Stimulated activated CD4-positive, alpha-beta T cell treated with anti-CD3 and anti-CD28 coated beads, Interleukin-4, amount 100 ng/mL, for 1 hour (primary cell): ENCODE results near the gene ZNF213.
A peak's percentile ranks its signal among the peaks of the same experiment; 100 is the strongest.

Experiments used
- DNase-seq: peaks from one replicate; pipeline ENCODE4 v3.0.0-alpha.2; 2020

Gene ZNF213

GRCh38 chr16:3134338-3135125 is at the start of gene ZNF213:
Gene ZNF213 (plus strand): TSS chr16:3135029. CDS start chr16:3137281, 2,252 bp downstream.
- peak; percentile 87 for DNase-seq

- DNase-seq: no peak
Observed at GRCh38 chr16:3085868-3086595, 48.8 kb upstream of the ZNF213 start.

GRCh38 chr16:3086596-3087242 is 48.1 kb upstream of the ZNF213 start:
- no peak for DNase-seq

GRCh38 chr16:3087243-3088235 is 47.3 kb upstream of the ZNF213 start:
- no peak for DNase-seq

- no peak for DNase-seq
Observed at GRCh38 chr16:3088450-3088849, 46.4 kb upstream of the ZNF213 start.

GRCh38 chr16:3088925-3089716 is 45.7 kb upstream of the ZNF213 start:
- DNase-seq: no peak

GRCh38 chr16:3089717-3090592 is 44.9 kb upstream of the ZNF213 start:
- no peak for DNase-seq

GRCh38 chr16:3091551-3091950 is 43.3 kb upstream of the ZNF213 start:
- no peak for DNase-seq

GRCh38 chr16:3092501-3092941 is 42.3 kb upstream of the ZNF213 start:
- no peak for DNase-seq

GRCh38 chr16:3094289-3095027 is 40.4 kb upstream of the ZNF213 start:
- peak; percentile 38 for DNase-seq

GRCh38 chr16:3095869-3096268 is 39.0 kb upstream of the ZNF213 start:
- peak; percentile 41 for DNase-seq

- no peak for DNase-seq
Observed at GRCh38 chr16:3096362-3096761, 38.5 kb upstream of the ZNF213 start.

GRCh38 chr16:3097266-3097665 is 37.6 kb upstream of the ZNF213 start:
- no peak for DNase-seq

- no peak for DNase-seq
Observed at GRCh38 chr16:3098459-3099394, 36.1 kb upstream of the ZNF213 start, which contains the start of gene ZSCAN10. Gene ZSCAN10 (minus strand): TSS chr16:3099294. CDS start chr16:3092937, 6,357 bp downstream.

GRCh38 chr16:3099395-3099731 is 35.5 kb upstream of the ZNF213 start:
- DNase-seq: no peak

- DNase-seq: peak; percentile 94
Observed at GRCh38 chr16:3099732-3100499, 34.9 kb upstream of the ZNF213 start.

- DNase-seq: peak; percentile 36
Observed at GRCh38 chr16:3101018-3101840, 33.6 kb upstream of the ZNF213 start.
